SU-DHL-6 (cell line): ENCODE data around the gene SART3.

Experiments
- CTCF ChIP-seq: fragments of 200-600 bp; sonication (generic); IDR thresholded peaks from one replicate; pipeline ENCODE4 v1.5.1; 2017; ENCODE audit warnings: antibody characterized with exemption, mild to moderate bottlenecking, low read length, moderate library complexity; ENCODE audit not compliant: insufficient read depth, poor library complexity, severe bottlenecking
- EZH2phosphoT487 ChIP-seq: fragments of 200-600 bp; sonication (generic), shearing (Covaris generic); conservative IDR thresholded peaks from 2 replicates; pipeline ENCODE4 v1.6.1; 2018; ENCODE audit warnings: mild to moderate bottlenecking, antibody characterized with exemption, low read length, moderate library complexity, mixed read lengths

DNA sequence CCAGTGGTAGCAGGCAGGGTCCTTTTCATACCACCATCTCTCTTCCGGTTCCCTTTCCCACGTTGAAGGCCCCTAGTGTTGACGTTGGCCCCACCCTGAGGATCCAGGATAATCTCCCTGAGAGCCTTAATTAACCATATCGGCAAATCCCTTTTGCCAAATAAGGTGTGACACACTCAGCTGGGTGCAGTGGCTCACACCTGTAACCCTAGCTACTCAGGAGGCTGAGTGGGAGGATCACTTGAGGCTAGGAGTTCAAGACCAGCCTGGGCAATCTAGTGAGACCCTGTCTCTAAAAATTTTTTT is 39.7 kb upstream of the SART3 start:
- TF ChIP-seq CTCF (no peak), EZH2phosphoT487 (no peak)
